ENCODE data around the gene USP20. TPM values are rescaled to one million over a fixed set of nuclear protein-coding genes. Genes with fewer than 3 reads are reported as not detected.

USP20 gene
- total RNA-seq, 1 donor from 2014 or later = 8.9 TPM

- no peak for DNase-seq (ENCODE audit: low read depth in 2 of 2)
These were observed 19.4 kb downstream of the USP20 start for GRCh38 chr9:129854588-129855110.

- DNase-seq (ENCODE audit: low read depth in 2 of 2) = no peak
These were observed 21.9 kb downstream of the USP20 start for GRCh38 chr9:129857207-129857606.

- no peak for DNase-seq (ENCODE audit: low read depth in 2 of 2)
These were observed 23.1 kb downstream of the USP20 start for GRCh38 chr9:129858167-129858962.

GRCh38 chr9:129860653-129861446 is 25.6 kb downstream of the USP20 start:
- DNase-seq (ENCODE audit: low read depth in 2 of 2) = no peak

- no peak for DNase-seq (ENCODE audit: low read depth in 2 of 2)
These were observed 26.2 kb downstream of the USP20 start for GRCh38 chr9:129861447-129861827.

GRCh38 chr9:129863059-129863690 is 27.9 kb downstream of the USP20 start:
- peak in 1 of 2 donors; percentile 75 for DNase-seq (ENCODE audit: low read depth in 2 of 2)

GRCh38 chr9:129864991-129865647 is 29.9 kb downstream of the USP20 start:
- DNase-seq (ENCODE audit: low read depth in 2 of 2) = no peak

- no peak for DNase-seq (ENCODE audit: low read depth in 2 of 2)
These were observed 30.5 kb downstream of the USP20 start for GRCh38 chr9:129865668-129866320.

GRCh38 chr9:129866394-129867135 is 31.3 kb downstream of the USP20 start:
- DNase-seq (ENCODE audit: low read depth in 2 of 2) = no peak

- DNase-seq (ENCODE audit: low read depth in 2 of 2) = no peak
These were observed 32.1 kb downstream of the USP20 start for GRCh38 chr9:129867136-129868022.

- no peak for DNase-seq (ENCODE audit: low read depth in 2 of 2)
These were observed 33.0 kb downstream of the USP20 start for GRCh38 chr9:129868023-129868871.

- peak in 1 of 2 donors; percentile 66 for DNase-seq (ENCODE audit: low read depth in 2 of 2)
These were observed 33.7 kb downstream of the USP20 start for GRCh38 chr9:129868872-129869486.

- no peak for DNase-seq (ENCODE audit: low read depth in 2 of 2)
These were observed 34.6 kb downstream of the USP20 start for GRCh38 chr9:129869585-129870501.

GRCh38 chr9:129871046-129871445 is 35.8 kb downstream of the USP20 start:
- DNase-seq (ENCODE audit: low read depth in 2 of 2) = no peak

- DNase-seq (ENCODE audit: low read depth in 2 of 2) = no peak
These were observed 38.4 kb downstream of the USP20 start for GRCh38 chr9:129873563-129874190.
